Astrocyte of the cerebellum (primary cell): ENCODE measurements around the gene ATG13.

Experiments used
- DNase-seq: peaks from one replicate; pipeline ENCODE4 v3.0.0-alpha.2; 2011; ENCODE audit warnings: low read depth
- H3K4me3 ChIP-seq: 2 replicates; pipeline ENCODE4 v1.5.1; 2011; ENCODE audit warnings: mild to moderate bottlenecking, low read depth, low read length, moderate library complexity
- in situ Hi-C: cut with HindIII; loops from 2 replicates; pipeline ENCODE4 v1.10.0; 2017; ENCODE audit warnings: low sequenced_read_pairs
- TF ChIP-seq, protein P1 (sequence below): IDR thresholded peaks from 2 replicates; pipeline ENCODE4 v1.5.1; 2012; ENCODE audit warnings: low read length, low read depth, moderate library complexity, mild to moderate bottlenecking; ENCODE audit errors: missing control alignments

The ATG13 gene

DNA sequence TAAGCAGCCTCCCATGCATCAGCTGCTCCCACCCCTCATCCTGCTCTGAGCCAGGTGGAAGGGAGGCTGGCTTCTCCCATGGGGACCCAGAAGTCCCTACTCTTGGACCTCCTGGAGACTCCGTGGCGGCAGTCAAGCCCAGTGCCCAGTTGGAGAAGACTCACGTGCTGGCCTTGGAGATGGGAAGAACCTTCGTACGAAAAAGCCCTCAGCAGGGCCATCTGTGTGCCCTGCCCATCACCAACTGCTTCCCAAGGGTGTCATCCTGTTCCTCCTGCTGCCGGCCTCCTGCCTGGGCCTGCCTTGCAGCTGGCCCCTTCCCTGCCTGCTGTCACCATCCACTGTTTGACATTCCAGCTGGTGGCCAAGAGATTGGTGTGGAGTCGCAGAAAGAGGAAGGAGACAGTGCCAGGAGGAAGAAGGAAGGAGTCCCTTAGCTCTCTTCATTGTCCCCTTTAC, 55.1 kb downstream of the ATG13 start:
- in situ Hi-C loops = no loop called here
- H3K4me3 ChIP-seq = no peak overlapping the region
- DNase-seq = no peak
- TF ChIP-seq, protein P1, sequence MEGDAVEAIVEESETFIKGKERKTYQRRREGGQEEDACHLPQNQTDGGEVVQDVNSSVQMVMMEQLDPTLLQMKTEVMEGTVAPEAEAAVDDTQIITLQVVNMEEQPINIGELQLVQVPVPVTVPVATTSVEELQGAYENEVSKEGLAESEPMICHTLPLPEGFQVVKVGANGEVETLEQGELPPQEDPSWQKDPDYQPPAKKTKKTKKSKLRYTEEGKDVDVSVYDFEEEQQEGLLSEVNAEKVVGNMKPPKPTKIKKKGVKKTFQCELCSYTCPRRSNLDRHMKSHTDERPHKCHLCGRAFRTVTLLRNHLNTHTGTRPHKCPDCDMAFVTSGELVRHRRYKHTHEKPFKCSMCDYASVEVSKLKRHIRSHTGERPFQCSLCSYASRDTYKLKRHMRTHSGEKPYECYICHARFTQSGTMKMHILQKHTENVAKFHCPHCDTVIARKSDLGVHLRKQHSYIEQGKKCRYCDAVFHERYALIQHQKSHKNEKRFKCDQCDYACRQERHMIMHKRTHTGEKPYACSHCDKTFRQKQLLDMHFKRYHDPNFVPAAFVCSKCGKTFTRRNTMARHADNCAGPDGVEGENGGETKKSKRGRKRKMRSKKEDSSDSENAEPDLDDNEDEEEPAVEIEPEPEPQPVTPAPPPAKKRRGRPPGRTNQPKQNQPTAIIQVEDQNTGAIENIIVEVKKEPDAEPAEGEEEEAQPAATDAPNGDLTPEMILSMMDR = no peak

DNA sequence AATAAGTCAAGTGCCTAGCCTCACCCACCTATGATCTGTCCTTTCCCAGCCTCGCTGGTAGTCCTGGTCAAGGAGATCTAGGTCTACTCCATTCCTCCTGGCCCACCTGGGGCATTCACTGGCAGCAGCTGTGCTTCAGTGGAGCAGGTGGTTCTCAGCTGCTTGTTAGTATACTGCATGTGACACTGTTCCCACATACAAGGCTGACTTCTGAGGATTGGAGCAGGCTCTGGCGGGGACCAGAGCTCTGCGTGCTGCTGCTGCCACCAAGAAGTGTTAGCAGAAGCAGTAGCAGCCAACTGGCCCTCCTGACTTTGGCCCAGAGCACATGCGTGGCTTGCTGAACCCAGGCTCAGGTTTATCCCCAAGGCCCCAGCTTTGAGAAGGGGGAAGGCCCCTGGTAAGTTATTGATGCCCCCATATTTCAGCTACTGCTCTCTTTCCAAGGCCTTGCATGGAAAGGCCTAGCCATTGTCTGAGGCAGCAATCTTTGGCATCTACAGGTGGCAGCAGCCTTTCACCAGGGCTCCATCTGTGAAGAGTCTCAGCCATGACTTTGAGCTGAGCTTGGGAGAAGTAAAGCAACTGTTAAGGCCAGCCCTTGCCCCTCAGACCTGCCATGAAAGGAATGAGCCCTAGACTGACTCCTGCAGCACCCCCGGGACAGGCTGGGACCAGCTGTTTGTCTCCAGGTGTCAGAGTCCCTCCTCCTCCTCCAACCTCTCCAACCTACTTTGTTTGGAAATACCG, 56.5 kb downstream of the ATG13 start:
- in situ Hi-C loops = no loop called here
- TF ChIP-seq, protein P1 = no peak
- no peak overlapping the region for H3K4me3 ChIP-seq
- no peak for DNase-seq

DNA sequence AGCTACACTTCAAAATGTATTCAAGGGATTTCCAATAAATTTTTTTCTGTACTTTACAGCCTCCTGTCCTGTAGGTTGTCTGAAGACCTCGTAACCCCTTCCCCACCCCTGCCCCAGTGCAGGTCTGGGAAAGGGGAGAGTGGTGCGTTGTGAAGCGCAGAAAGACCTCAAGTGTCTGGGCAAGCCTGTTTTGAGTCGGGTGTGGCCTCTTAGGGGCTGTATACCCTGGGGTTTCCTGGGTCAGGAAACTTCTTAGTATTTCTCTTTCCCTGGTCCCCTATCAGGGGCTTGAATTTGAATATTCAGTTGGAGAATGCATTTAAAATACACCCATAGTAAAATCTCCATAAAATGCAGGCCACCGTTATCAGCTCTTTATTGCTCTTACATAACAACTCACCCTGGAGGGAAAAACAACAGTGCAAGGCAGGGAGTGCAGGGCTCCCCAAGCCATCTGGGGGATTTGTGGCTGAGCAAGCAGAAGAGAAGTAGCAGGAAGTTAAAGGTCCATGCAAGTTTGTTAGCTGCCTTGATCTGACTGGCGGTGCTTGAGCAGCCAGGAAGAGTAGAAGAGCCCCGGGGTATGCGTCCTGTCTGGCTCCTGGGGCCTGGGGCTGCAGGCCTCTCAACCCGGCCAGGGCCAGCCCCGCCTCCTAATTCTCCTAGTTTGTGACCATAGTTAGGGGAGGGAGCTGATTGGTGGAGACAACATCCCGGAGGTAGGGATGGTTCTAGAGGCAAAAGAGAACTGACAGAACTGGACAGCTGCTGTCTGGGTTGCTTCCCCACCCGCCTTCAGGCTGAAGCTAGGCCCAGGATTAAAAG, 57.3 kb downstream of the ATG13 start:
- DNase-seq = no peak

DNA sequence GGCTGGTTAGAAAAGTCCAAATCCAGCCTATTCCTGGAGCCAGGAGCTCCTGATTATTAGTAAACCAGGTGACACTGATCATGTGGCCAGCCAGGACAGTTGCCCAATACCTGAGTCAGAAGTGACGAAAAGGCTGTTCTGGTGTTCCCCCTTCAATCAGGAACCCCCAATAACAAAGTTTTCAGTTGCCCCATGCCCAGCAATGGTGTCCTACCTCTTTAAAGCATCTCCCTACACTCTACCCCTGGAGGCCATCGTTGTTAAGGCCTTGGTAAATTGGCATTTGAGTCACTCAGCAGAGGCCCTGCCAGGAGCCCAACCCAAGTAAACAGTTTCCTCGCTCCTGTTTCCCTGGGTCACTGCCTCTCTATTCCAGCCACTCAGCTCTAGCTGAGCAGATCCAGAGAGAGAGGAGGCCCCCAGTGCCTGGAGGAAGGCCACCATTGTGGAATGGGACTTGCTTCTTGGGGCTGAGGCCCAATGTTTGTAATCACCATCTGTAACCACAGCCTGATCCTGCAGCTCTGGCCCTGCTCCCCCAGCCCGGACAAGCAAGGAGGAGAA, 58.0 kb downstream of the ATG13 start:
- peak; percentile 26 for DNase-seq
- TF ChIP-seq, protein P1 = peak; percentile 8
- in situ Hi-C loops = no loop called here
- H3K4me3 ChIP-seq = no peak overlapping the region

More for the DNA sequence above, 57.3 kb downstream of the ATG13 start:
- in situ Hi-C loops = no loop called here
- TF ChIP-seq, protein P1 = no peak
- H3K4me3 ChIP-seq = no peak overlapping the region

DNA sequence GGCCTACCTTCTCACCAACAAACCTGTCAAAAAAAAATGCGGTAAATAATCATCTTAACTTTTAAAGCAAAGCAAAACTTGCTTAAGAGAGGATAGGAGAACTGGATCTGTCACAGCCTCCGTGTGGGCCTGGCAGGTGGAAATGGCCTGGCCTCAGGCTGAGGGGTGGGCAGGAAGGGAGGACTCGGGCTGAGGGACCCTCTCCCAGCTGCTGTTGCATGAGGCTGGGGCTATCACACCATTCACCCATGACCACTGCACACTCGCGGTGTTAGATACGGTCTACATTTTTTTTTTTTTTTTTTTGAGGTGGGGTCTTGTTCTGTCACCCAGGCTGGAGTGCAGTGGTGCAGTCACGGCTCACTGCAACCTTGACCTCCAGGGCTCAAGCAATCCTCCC, 58.6 kb downstream of the ATG13 start:
- no peak overlapping the region for H3K4me3 ChIP-seq
- in situ Hi-C loops = no loop called here
- TF ChIP-seq, protein P1 = no peak
- DNase-seq = no peak

DNA sequence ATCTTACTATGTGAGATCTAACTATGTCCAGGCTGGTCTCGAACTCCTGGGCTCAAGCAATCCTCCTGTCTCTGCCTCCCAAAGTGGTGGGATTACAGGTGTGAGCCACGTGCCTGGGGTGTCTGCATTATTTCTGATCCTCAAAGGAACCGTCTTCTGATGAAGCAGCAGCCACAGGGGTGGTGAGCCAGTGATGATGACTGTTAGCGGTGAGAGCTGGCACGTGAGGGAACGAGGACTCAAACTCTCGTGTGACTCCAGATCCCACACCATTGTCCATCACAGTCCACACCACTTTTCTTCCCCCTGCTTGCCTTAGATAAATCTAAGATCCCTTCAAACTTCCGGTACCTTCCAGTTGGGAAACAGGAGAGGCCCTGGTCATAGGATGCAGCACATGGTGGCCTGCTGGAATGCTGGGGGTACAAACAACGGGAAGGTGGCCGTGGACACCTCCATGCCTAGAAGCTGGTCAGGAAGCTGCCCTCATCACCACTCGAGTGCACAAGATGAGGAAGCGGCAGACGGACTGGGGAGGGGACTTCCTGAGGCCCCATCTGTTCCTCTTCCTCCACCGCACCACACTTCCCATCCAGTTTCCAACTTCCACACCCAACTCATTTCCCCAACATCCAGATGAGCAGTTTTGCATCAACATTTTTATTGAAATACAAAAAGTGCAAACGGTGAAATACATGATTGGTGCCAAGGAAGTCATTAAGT, 59.2 kb downstream of the ATG13 start:
- no peak overlapping the region for H3K4me3 ChIP-seq
- TF ChIP-seq, protein P1 = no peak
- DNase-seq = no peak
- in situ Hi-C loops = no loop called here
